Activated CD4-positive, CD25-positive, alpha-beta regulatory T cell (primary cell): ENCODE results near the gene UBN1.

Source experiments
- DNase-seq, 4 experiments: peaks; one replicate each; lab custom pipeline; 2025; lab: John Stamatoyannopoulos, UW

The UBN1 gene

GRCh38 chr16:4862639-4863038 is 15.4 kb downstream of the UBN1 start:
- DNase-seq = no peak

GRCh38 chr16:4864728-4865127 is 17.4 kb downstream of the UBN1 start:
- DNase-seq = no peak

DNA sequence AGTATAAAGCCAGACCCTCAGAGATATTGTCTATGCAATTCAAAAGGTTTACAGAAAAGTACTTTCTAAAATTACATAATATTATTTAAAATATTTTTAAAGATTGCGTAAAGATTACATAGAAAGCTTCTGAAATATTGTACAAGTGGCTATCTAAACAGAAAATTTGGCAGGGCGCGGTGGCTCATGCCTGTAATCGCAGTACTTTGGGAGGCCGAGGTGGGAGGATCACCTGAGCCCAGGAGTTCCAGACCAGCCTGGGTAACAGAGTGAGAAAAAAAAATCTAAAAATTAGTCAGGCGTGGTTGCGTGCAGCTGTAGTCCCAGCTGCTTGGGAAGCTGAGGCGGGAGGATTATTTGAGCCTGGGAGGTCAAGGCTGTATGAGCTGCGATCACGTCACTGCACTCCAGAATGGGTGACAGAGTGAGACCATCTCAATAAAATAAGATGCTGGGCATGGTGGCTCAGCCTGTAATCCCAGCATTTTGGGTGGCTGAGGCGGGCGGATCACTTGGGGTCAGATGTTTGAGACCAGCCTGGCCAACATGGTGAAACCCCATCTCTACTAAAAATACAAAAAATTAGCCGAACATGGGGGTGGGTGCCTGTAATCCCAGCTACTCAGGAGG is 18.1 kb downstream of the UBN1 start:
- DNase-seq = no peak

DNA sequence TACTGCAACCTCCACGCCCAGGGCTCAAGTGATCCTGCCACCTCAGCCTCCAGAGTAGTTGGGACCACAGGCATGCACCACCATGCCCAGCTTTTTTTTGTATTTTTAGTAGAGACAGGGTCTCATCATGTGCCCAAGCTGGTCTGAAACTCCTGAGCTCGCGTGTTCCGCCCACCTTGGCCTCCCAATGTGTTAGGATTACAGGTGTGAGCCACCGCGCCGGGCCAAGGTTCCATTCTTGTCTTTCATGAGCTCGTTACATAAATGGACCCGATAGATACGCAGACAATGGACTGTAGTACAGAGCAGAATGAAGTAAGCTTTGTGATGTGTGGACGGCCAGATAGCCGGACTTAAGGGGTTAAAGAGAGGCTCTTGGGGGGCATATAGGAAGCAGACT is 19.3 kb downstream of the UBN1 start:
- DNase-seq = no peak

GRCh38 chr16:4868026-4868425 is 20.7 kb downstream of the UBN1 start:
- no peak for DNase-seq

DNA sequence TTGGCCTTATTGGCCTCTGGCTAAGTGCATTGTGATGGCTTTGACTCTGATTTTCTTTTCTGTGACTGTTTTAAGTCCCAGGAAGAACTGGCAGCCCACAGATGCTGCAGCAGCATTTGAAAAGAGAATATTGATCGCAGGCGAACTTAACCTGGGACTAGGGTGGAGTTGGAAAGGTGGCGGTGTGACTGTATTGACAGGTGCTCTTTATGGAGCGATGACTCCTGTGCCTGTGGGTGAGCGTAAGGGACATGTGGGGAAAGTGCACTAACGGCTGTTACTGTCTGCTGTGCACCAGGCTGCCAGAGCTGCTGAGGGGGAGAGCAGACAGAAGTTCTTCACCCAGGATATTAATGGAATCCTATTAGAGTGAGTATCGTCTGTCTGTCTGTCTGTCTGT is 21.3 kb downstream of the UBN1 start:
- no peak for DNase-seq

- DNase-seq = no peak
These were observed 22.0 kb downstream of the UBN1 start for GRCh38 chr16:4869147-4869805.

- DNase-seq = no peak
These were observed 22.9 kb downstream of the UBN1 start for GRCh38 chr16:4870138-4870671.

- DNase-seq = no peak
These were observed 23.8 kb downstream of the UBN1 start for GRCh38 chr16:4871071-4871470.

GRCh38 chr16:4873091-4873490 is 25.8 kb downstream of the UBN1 start:
- no peak for DNase-seq

- no peak for DNase-seq
These were observed 27.4 kb downstream of the UBN1 start for GRCh38 chr16:4874666-4875065.

DNA sequence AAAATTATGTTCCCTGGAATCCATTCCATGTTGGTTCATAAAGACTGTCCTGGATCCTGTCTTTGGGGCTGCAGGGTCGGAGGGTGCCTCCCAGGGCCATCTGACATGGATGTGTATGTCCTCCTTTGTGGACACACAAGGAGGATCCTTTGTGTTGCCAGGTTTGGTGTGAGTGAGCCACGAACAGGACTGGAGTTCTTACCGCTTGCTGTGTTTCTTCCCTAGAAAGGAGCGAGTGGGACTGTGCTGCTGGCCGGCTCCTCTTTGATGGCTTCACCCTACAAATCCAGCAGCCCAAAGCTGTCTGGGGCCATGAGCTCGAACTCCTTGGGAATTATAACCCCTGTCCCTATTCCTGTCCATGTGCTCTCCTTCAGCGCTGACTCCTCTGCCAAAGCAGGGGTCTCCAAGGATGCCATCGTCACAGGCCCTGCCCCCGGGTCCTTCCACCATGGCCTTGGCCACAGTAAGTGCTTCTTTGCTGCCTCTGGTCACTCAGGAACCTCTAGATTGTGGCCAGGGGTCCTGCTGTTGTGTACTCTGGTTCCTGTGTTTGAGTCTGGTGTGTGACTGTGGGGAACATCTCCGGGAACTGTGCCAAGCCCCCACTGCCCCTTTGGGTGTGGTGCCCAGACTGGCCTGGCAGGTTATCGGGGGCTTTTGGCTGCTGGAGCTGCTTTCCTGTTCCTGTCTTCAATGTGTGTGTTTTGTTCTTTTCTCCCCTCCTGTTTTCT is 29.5 kb downstream of the UBN1 start:
- DNase-seq = no peak

DNA sequence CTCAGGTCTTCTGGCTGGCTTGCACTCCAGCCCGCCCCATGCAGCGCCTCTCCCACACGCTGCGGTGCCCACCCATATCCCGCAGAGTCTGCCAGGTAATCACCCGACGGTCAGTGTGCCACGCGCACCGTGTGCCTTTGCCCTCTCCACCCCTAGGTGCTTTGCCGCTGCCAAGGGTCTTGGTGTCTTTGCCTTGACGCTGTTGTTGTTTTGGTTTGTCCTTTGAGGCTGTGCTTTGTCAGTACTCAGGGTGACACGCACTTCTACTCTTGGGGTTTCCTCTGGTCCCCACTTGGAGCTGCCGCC is 30.1 kb downstream of the UBN1 start:
- DNase-seq = no peak

DNA sequence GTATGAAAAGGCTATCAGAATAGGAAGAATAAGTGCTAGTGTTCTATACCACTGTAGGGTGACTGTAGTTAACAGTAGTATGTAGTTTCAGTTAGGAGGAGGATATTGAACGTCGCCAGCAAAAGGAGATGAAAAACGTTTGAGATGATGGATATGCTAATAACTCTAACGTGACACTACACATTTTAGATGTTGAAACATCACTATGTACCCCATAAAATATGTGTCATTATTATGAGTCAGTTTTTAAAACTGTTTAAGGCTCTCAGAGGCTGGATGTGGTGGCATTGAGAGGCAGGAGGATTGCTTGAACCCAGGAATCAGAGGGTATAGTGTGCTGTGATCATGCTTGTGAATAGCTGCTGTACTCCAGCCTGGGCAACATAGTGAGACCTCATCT is 31.8 kb downstream of the UBN1 start:
- no peak for DNase-seq

DNA sequence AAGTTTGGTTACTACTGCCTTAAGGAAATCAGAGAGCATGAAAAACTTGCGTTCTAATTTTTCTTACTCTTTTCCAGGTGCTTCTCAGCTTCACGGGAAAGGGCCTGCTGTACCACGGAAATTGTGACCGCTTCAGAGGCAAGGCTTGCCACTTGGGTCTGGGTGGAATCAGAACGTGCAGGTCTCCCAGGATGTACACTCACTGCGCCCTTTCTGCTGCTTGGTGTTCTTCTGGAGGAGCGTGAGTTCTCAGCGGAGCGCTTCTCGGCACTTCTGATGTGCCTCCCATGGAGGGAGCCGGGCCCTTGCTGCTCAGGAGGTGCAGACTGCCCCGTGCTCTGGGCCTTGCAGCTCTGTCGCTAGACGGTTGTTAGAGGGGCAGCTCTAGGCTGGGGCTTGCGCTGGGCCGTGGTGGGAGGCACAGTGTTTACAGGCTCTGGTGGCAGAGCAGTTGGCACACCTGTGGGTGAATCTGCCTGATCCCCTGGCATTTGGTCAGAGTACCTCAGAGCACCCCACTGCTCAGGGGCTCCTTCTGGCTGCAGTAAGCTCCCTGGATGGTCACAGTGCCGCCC is 32.8 kb downstream of the UBN1 start:
- DNase-seq = no peak

DNA sequence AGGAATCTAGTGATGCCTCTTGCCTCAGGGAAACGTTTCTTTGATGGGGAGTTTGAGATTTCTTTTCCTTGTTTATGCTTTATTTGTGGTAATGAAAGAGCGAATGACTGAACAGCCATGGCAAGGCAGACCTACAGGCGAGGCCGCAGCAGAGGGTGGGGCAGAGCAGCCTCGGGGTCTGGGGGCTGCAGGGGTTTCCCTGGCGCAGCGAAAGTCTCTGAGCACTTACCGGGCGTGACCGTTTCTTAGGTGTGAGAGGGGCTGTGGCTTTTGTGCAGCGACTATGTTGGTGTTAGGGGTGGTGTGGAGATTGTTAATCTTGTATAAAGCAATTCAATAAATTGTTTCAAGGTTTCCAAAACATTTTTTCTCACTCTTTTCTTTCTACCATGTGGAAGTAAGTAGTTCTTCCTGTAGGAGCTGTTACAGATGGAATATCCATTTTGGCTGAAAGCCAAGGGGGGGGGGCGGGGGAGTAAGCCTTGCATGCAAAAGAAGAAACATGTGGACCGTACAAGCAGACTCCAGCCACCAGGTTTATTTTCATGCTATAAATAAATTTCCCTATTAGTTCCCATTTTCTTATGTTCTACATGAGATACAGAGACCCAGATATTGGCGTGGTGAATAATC is 34.8 kb downstream of the UBN1 start:
- DNase-seq = no peak

GRCh38 chr16:4882633-4883285 is 35.5 kb downstream of the UBN1 start:
- DNase-seq = no peak

- no peak for DNase-seq
These were observed 36.2 kb downstream of the UBN1 start for GRCh38 chr16:4883501-4883900.

- no peak for DNase-seq
These were observed 36.9 kb downstream of the UBN1 start for GRCh38 chr16:4884209-4884608.

DNA sequence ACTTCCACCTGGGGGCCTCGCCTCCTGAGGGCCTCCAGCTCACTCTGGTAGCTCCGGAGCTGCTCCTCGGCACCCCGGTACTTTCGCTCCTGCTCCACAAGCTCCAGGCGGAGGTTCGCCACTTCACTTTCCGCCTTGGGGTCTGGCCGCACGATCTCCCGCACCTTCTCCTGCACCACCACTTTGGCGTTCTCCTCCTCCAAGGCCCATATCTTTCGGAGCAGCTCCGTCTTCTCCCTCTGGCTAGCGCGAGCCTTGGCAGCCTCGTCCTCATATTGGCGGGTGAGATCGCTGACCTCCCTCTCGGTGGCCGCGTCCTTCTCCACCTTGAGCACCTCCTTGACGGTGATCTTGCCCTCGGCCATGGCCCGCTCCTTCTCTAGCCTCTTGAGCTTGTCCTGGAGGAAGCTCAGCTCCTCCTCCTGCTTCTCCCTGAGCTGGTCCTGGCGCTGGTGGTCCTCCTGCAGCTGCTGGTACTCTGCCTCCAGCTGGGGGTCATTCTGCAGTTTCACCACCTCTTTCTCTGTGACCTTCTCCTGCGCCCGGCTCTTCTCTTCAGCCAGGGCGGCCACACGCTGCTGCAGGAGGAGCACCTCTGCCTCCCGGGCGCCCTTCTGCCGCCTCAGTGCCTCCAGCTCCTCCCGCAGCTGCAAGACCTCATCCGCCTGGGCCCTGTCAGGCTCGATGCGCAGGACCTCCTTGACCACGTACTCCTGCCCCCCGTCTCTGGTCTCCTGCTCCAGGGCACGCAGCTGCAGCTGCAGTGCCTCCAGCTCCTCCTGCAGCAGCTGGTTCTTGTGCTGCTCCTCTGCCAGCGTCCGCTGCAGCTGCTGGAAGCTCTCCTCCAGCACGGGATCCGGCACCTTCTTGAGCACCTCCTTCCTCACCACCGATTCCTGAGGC is 37.9 kb downstream of the UBN1 start:
- DNase-seq = no peak

- DNase-seq = no peak
These were observed 38.9 kb downstream of the UBN1 start for GRCh38 chr16:4886151-4886550.
